NCI-H446 treated with DMSO at 0.1 percent for 48 hours (cell line): ENCODE data around the gene CATSPERE.
"Not testable (repeated sequence)": the region's sequence is repeated elsewhere in the genome, so short reads cannot be mapped to it uniquely, and the experiment has no call there.

ENCODE experiments used
- DNase-seq: peaks from one replicate; lab custom pipeline; 2025; lab: John Stamatoyannopoulos, UW

The CATSPERE gene

DNA sequence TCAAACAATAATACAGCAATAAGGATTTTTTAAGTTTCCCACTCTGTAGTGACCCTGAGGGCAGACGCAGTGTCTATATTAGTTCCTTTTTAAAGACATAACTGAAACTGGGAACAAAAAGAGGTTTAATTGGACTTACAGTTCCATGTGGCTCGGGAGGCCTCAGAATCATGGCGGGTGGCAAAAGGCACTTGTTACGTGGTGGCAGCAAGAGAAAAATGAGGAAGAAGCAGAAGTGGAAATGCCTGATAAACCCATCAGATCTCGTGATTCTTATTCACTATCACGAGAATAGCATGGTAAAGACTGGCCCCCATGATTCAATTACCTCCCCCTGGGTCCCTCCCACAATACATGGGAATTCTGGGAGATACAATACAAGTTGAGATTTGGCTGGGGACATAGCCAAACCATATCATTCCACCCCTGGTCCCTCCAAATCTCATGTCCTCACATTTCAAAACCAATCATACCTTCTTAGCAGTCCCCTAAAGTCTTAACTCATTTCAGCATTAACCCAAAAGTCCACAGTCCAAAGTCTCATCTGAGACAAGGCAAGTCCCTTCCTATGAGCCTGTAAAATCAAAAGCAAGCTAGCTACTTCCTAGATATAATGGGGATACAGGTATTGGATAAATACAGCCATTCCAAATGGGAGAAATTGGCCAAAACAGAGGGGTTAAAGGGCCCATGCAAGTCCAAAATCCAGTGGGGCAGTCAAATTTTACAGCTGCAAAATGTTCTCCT lies 205.8 kb downstream of the CATSPERE start:
- DNase-seq = not testable (repeated sequence)

DNA sequence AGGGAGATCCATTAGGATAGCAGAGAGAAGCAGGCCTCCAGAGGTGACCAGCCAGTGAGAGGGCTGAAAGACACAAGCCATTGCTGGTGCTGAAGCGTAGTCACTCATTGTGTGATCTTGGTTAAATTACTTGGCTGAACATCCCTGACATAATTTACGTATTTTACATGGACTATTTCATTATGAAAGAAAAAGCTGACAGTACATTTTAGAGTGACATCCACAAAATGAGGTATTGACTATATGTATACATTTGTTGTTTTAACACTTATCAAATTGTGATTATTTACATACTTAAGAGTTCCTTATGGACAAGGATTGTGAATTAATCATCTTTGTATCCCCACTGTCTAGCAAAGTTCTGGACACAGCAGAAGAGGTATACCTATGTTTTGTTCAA lies 206.7 kb downstream of the CATSPERE start:
- no peak for DNase-seq

DNA sequence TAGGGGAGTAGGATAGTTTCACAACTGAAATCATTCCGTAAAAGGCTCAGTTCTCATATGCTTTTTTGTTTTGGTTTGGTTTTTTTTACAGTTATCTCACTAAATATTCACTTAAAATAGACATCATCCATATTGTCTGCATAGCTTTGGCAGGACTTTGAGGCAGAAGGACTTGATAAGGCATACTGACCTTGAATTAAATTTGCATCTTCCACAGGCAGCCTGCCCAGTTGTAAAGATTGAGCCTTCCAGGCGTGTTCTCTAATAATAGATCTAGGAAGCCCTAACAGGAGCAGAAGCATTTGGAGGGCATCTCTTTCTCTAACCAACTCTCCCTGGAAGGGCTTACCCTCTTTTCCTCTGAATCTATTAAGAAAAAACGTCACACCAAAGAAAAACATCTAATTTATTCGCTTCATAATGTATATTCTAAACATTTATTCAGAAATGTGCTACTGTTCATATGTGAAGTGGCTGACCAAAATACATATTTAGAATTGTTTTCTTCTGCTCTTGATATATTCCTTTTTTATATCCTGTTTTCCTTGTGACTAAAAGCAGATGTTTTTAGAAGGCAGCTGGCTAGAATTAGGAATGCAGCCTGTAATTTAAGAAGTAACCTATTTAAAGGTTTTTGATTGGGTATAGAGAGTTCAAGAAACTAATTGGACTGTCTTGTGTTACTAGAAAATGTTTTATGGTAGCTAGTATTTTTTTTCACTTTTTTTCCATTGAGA lies 212.0 kb downstream of the CATSPERE start:
- DNase-seq = no peak

DNA sequence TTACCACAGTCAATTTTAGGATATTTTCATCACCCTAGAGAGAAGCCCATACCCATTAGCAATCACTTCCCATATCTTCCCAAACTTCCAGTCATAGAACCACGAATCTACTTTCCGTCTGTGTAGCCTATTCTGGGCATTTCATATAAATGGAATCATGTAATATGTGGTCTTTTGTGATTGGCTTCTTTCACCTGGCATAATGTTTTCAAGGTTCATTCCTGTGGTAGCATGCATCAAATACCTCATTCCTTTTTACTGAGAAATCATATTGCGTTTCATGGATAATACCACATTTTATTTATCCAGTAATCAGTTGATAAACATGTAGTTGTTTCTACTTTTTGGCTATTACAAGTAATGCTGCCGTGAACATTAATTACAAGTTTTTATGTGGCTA lies 213.4 kb downstream of the CATSPERE start:
- no peak for DNase-seq

DNA sequence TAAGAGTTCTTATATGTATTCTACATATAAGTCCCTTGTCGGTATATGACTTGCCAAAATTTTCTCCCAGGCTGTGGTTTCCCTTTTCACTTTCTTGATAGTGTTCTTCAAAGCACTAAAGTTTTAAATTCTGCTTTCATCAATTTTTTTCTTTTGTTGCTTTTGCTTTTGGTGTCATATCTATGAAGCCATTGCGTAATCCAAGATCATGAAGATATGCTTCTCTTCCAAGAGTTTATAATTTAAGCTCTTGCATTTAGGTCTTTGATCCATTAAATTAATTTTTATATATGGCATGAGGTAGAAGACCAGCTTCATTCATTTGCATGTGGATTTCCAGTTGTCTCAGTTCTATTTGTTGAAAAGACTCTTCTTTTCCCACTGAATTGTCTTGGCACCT lies 214.1 kb downstream of the CATSPERE start:
- no peak for DNase-seq

DNA sequence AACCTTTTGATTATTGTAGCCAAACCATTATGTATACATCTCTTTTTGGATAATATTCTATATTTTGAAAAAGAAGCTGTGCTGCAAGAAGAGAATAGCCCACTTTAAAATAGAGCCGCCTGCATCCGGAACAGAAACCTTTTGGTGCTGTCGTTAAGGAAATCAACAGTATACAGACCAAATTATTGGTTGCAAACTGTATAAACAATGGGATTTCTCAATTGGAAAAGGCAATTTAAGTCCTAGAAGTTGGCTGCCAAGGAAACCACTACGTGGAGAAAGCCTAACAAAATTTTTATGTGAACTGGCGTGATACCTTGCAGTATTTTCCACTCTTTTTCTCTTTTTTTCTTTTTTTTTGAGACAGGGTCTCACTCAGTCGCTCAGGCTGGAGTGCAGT lies 217.6 kb downstream of the CATSPERE start:
- DNase-seq = no peak

DNA sequence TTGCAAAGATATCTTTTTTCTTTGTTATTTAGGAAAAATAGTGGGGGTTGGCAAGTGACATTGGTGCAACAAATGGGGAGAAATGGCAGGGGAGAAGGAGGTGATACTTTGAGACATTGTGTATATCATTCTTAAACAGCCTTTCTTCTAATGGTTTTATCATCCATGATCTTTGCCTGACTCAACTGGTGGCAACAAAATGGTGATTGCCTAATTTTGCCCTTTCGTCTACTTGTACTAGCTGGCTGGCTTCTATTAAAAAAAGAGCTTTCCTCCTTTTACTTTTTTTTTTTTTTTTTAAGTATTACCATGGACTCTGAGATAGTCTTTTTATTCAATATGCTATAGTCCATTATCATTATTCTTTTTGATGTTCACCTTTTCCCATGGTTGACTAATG lies 219.6 kb downstream of the CATSPERE start:
- no peak for DNase-seq

DNA sequence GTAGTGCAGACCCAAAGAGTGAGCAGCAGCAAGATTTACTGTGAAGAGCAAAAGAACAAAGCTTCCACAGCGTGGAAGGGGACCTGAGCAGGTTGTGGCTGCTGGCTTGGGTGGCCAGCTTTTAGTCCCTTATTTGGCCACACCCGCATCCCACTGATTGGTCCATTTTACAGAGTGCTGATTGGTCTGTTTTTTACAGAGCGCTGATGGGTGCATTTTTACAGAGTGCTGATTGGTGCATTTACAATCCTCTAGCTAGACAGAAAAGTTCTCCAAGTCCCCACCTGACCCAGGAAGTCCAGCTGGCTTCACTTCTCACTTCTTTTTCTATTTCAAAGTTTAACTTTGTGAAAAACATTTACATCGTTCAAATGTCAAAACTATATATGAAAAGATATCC lies 221.0 kb downstream of the CATSPERE start:
- not testable (repeated sequence) for DNase-seq
